Suprapubic skin (tissue), 4 donors: Measurements from ENCODE around the gene MARCKSL1.

Source experiments
- CTCF ChIP-seq, 2 donors: fragments of 200-600 bp in 1 of 2; fragments of 450-650 bp in 1 of 2; sonication (generic) in 1 of 2; IDR thresholded peaks; one replicate each; pipeline ENCODE4 v1.5.1; 2016 to 2019; ENCODE audit warnings: antibody characterized with exemption in 2 of 2, mild to moderate bottlenecking in 1 of 2, moderate library complexity in 1 of 2
- POLR2A ChIP-seq, 2 donors: fragments of 450-650 bp; IDR thresholded peaks; one replicate each; pipeline ENCODE4 v1.6.1; 2017; ENCODE audit warnings: antibody characterized with exemption in 2 of 2, mild to moderate bottlenecking in 2 of 2, moderate library complexity in 2 of 2
- POLR2AphosphoS5 ChIP-seq, 3 donors: sonication (generic); formaldehyde crosslinking; IDR thresholded peaks; one replicate each; pipeline ENCODE4 v1.6.1; 2017; ENCODE audit warnings: antibody characterized with exemption in 3 of 3

GRCh38 chr1:32356478-32356877 lies 20.4 kb upstream of the MARCKSL1 start:
- TF ChIP-seq CTCF (IDR thresholded peaks at IDR 0.05) (no peak), POLR2AphosphoS5 (IDR thresholded peaks at IDR 0.05) (no peak), POLR2A (IDR thresholded peaks at IDR 0.05) (no peak)
